Measurements from ENCODE around the gene MAGEA8.

The MAGEA8 gene

GRCh38 chrX:149908308-149908707, 27.3 kb downstream of the MAGEA8 start:
- Histone ChIP-seq H4K91ac (ENCODE audit: low read depth, low read length, poor library complexity) (no peak overlapping the region), H3K79me1 (ENCODE audit: low read depth, low read length) (no peaks in the 10 kb centered on the region), H3K18ac (ENCODE audit: low read length) (no peak overlapping the region), H3K4me1 (ENCODE audit: control insufficient read depth in 2 of 2, insufficient read depth in 1 of 2, low read depth in 1 of 2, low read length in 2 of 2) (no peaks in the 10 kb centered on the region), H2BK15ac (ENCODE audit: low read length) (no peak overlapping the region), H3K36me3 (replicated peaks in 1 of 2; ENCODE audit: control insufficient read depth in 2 of 2, insufficient read depth in 2 of 2, low read length in 2 of 2) (no peaks in the 10 kb centered on the region), H2AK5ac (ENCODE audit: low read depth, low read length) (no peak overlapping the region), H2BK120ac (ENCODE audit: low read depth, low read length) (no peak overlapping the region), H2AFZ (ENCODE audit: low read length) (no peak overlapping the region), H4K8ac (ENCODE audit: low read depth, low read length) (no peak overlapping the region), H3K27me3 (ENCODE audit: control insufficient read depth in 3 of 3, insufficient read depth in 3 of 3, low read depth in 1 of 3, low read length in 3 of 3) (no peaks in the 10 kb centered on the region), H3K4me2 (ENCODE audit: insufficient read depth, low read length, poor library complexity, severe bottlenecking) (no peak overlapping the region), H3K9ac (ENCODE audit: low read depth, low read length, poor library complexity) (no peak overlapping the region), H3K4ac (ENCODE audit: low read length) (no peak overlapping the region), H2BK5ac (ENCODE audit: low read length) (no peak overlapping the region), H2BK12ac (ENCODE audit: low read length) (no peak overlapping the region), H3K4me3 (ENCODE audit: low read length in 2 of 2) (no peak overlapping the region), H3K9me3 (replicated peaks in 1 of 2; ENCODE audit: control insufficient read depth in 2 of 2, insufficient read depth in 1 of 2, low read depth in 1 of 2, low read length in 2 of 2) (no peaks in the 10 kb centered on the region), H3K27ac (replicated peaks; ENCODE audit: low read length) (no peak overlapping the region), H3K23ac (ENCODE audit: low read depth, low read length, poor library complexity) (no peak overlapping the region), H3K14ac (ENCODE audit: low read length) (no peak overlapping the region)
- no CpG with 5 or more reads among the region's 3 CpGs for WGBS, 2 donors (ENCODE audit: extremely low coverage in 2 of 2, insufficient read length in 2 of 2, insufficient replicate concordance in 1 of 2)
- no peak for DNase-seq (ENCODE audit: low spot score)

GRCh38 chrX:149908727-149909126, 27.7 kb downstream of the MAGEA8 start:
- Histone ChIP-seq H3K14ac (ENCODE audit: low read length) (no peak overlapping the region), H3K4ac (ENCODE audit: low read length) (no peak overlapping the region), H3K27me3 (ENCODE audit: control insufficient read depth in 3 of 3, insufficient read depth in 3 of 3, low read depth in 1 of 3, low read length in 3 of 3) (no peaks in the 10 kb centered on the region), H4K91ac (ENCODE audit: low read depth, low read length, poor library complexity) (no peak overlapping the region), H3K4me2 (ENCODE audit: insufficient read depth, low read length, poor library complexity, severe bottlenecking) (no peak overlapping the region), H3K36me3 (replicated peaks in 1 of 2; ENCODE audit: control insufficient read depth in 2 of 2, insufficient read depth in 2 of 2, low read length in 2 of 2) (no peaks in the 10 kb centered on the region), H2AFZ (ENCODE audit: low read length) (no peak overlapping the region), H3K79me1 (ENCODE audit: low read depth, low read length) (no peaks in the 10 kb centered on the region), H3K9me3 (replicated peaks in 1 of 2; ENCODE audit: control insufficient read depth in 2 of 2, insufficient read depth in 1 of 2, low read depth in 1 of 2, low read length in 2 of 2) (no peaks in the 10 kb centered on the region), H2BK120ac (ENCODE audit: low read depth, low read length) (no peak overlapping the region), H2AK5ac (ENCODE audit: low read depth, low read length) (no peak overlapping the region), H3K9ac (ENCODE audit: low read depth, low read length, poor library complexity) (no peak overlapping the region), H3K23ac (ENCODE audit: low read depth, low read length, poor library complexity) (no peak overlapping the region), H3K27ac (replicated peaks; ENCODE audit: low read length) (no peak overlapping the region), H2BK15ac (ENCODE audit: low read length) (no peak overlapping the region), H4K8ac (ENCODE audit: low read depth, low read length) (no peak overlapping the region), H3K4me3 (ENCODE audit: low read length in 2 of 2) (no peak overlapping the region), H3K18ac (ENCODE audit: low read length) (no peak overlapping the region), H2BK12ac (ENCODE audit: low read length) (no peak overlapping the region), H2BK5ac (ENCODE audit: low read length) (no peak overlapping the region), H3K4me1 (ENCODE audit: control insufficient read depth in 2 of 2, insufficient read depth in 1 of 2, low read depth in 1 of 2, low read length in 2 of 2) (no peaks in the 10 kb centered on the region)
- no peak for DNase-seq (ENCODE audit: low spot score)

- Histone ChIP-seq H3K14ac (ENCODE audit: low read length) (no peak overlapping the region), H2AFZ (ENCODE audit: low read length) (no peak overlapping the region), H3K4me2 (ENCODE audit: insufficient read depth, low read length, poor library complexity, severe bottlenecking) (no peak overlapping the region), H2BK5ac (ENCODE audit: low read length) (no peak overlapping the region), H3K27ac (replicated peaks; ENCODE audit: low read length) (no peak overlapping the region), H3K36me3 (replicated peaks in 1 of 2; ENCODE audit: control insufficient read depth in 2 of 2, insufficient read depth in 2 of 2, low read length in 2 of 2) (no peaks in the 10 kb centered on the region), H3K4me3 (ENCODE audit: low read length in 2 of 2) (no peak overlapping the region), H3K9me3 (replicated peaks in 1 of 2; ENCODE audit: control insufficient read depth in 2 of 2, insufficient read depth in 1 of 2, low read depth in 1 of 2, low read length in 2 of 2) (no peaks in the 10 kb centered on the region), H3K9ac (ENCODE audit: low read depth, low read length, poor library complexity) (no peak overlapping the region), H3K18ac (ENCODE audit: low read length) (no peak overlapping the region), H3K4me1 (ENCODE audit: control insufficient read depth in 2 of 2, insufficient read depth in 1 of 2, low read depth in 1 of 2, low read length in 2 of 2) (no peaks in the 10 kb centered on the region), H3K4ac (ENCODE audit: low read length) (no peak overlapping the region), H2BK120ac (ENCODE audit: low read depth, low read length) (no peak overlapping the region), H3K23ac (ENCODE audit: low read depth, low read length, poor library complexity) (no peak overlapping the region), H2BK12ac (ENCODE audit: low read length) (no peak overlapping the region), H3K79me1 (ENCODE audit: low read depth, low read length) (no peaks in the 10 kb centered on the region), H4K8ac (ENCODE audit: low read depth, low read length) (no peak overlapping the region), H4K91ac (ENCODE audit: low read depth, low read length, poor library complexity) (no peak overlapping the region), H3K27me3 (ENCODE audit: control insufficient read depth in 3 of 3, insufficient read depth in 3 of 3, low read depth in 1 of 3, low read length in 3 of 3) (no peaks in the 10 kb centered on the region), H2BK15ac (ENCODE audit: low read length) (no peak overlapping the region), H2AK5ac (ENCODE audit: low read depth, low read length) (no peak overlapping the region)
- WGBS, 2 donors (ENCODE audit: extremely low coverage in 2 of 2, insufficient read length in 2 of 2, insufficient replicate concordance in 1 of 2): no CpG with 5 or more reads among the region's 4 CpGs
- DNase-seq (ENCODE audit: low spot score): no peak
Observed at GRCh38 chrX:149909324-149910177, 28.6 kb downstream of the MAGEA8 start.

- H2BK120ac ChIP-seq (ENCODE audit: low read depth, low read length): no peak overlapping the region
- H3K4me1 ChIP-seq (ENCODE audit: control insufficient read depth in 2 of 2, insufficient read depth in 1 of 2, low read depth in 1 of 2, low read length in 2 of 2): no peaks in the 10 kb centered on the region
- no peak overlapping the region for H2BK5ac ChIP-seq (ENCODE audit: low read length)
- no peak overlapping the region for H3K9ac ChIP-seq (ENCODE audit: low read depth, low read length, poor library complexity)
- H4K8ac ChIP-seq (ENCODE audit: low read depth, low read length): no peak overlapping the region
- no peak overlapping the region for H3K18ac ChIP-seq (ENCODE audit: low read length)
- DNase-seq (ENCODE audit: low spot score): no peak
- H3K27ac ChIP-seq (replicated peaks; ENCODE audit: low read length): no peak overlapping the region
- no peak overlapping the region for H3K4me2 ChIP-seq (ENCODE audit: insufficient read depth, low read length, poor library complexity, severe bottlenecking)
- H3K14ac ChIP-seq (ENCODE audit: low read length): no peak overlapping the region
- no peak overlapping the region for H3K4ac ChIP-seq (ENCODE audit: low read length)
- no peaks in the 10 kb centered on the region for H3K9me3 ChIP-seq (replicated peaks in 1 of 2; ENCODE audit: control insufficient read depth in 2 of 2, insufficient read depth in 1 of 2, low read depth in 1 of 2, low read length in 2 of 2)
- H3K79me1 ChIP-seq (ENCODE audit: low read depth, low read length): no peaks in the 10 kb centered on the region
- no peaks in the 10 kb centered on the region for H3K36me3 ChIP-seq (replicated peaks in 1 of 2; ENCODE audit: control insufficient read depth in 2 of 2, insufficient read depth in 2 of 2, low read length in 2 of 2)
- H3K4me3 ChIP-seq (ENCODE audit: low read length in 2 of 2): no peak overlapping the region
- no peak overlapping the region for H4K91ac ChIP-seq (ENCODE audit: low read depth, low read length, poor library complexity)
- H3K27me3 ChIP-seq (ENCODE audit: control insufficient read depth in 3 of 3, insufficient read depth in 3 of 3, low read depth in 1 of 3, low read length in 3 of 3): no peaks in the 10 kb centered on the region
- H3K23ac ChIP-seq (ENCODE audit: low read depth, low read length, poor library complexity): no peak overlapping the region
- H2AFZ ChIP-seq (ENCODE audit: low read length): no peak overlapping the region
- no peak overlapping the region for H2AK5ac ChIP-seq (ENCODE audit: low read depth, low read length)
- no peak overlapping the region for H2BK15ac ChIP-seq (ENCODE audit: low read length)
- no peak overlapping the region for H2BK12ac ChIP-seq (ENCODE audit: low read length)
- no CpG with 5 or more reads among the region's 9 CpGs for WGBS, 2 donors (ENCODE audit: extremely low coverage in 2 of 2, insufficient read length in 2 of 2, insufficient replicate concordance in 1 of 2)
Observed at GRCh38 chrX:149910178-149910695, 29.3 kb downstream of the MAGEA8 start.
